HEK293 (cell line): ENCODE measurements around the gene DHX8.

Experiments
- CTCF ChIA-PET: fragments of 350-600 bp; formaldehyde crosslinking; extraction: SDS; loops from one replicate; lab custom pipeline; 2021; ENCODE audit warnings: antibody characterized with exemption; lab: Yijun Ruan, JAX
- POLR2A ChIA-PET: fragments of 300-600 bp; formaldehyde crosslinking; extraction: SDS; loops from one replicate; lab custom pipeline; 2020; ENCODE audit warnings: antibody characterized with exemption, inconsistent platforms; lab: Yijun Ruan, JAX
- H3K27ac ChIP-seq: fragments of 200-500 bp; sonication (Bioruptor generic); 2 replicates; pipeline ENCODE4 v1.5.1; 2014; ENCODE audit warnings: low read depth, low read length, control low read depth, inconsistent platforms; ENCODE audit errors: extremely low read depth
- H3K36me3 ChIP-seq, 2 experiments: fragments of 200-500 bp in 1 of 2; sonication (Bioruptor generic) in 1 of 2; 1 replicate in 1 of 2; 2 replicates in 1 of 2; pipeline ENCODE4 v1.5.1; 2014 to 2017; ENCODE audit warnings: inconsistent platforms in 2 of 2, low read length in 2 of 2; ENCODE audit not compliant: control insufficient read depth in 2 of 2, insufficient read depth in 1 of 2
- H3K4me1 ChIP-seq: fragments of 200-500 bp; sonication (Bioruptor generic); 2 replicates; pipeline ENCODE4 v1.5.1; 2014; ENCODE audit warnings: mild to moderate bottlenecking, low read length, inconsistent platforms; ENCODE audit not compliant: control insufficient read depth, insufficient read depth
- H3K4me3 ChIP-seq: 2 replicates; pipeline ENCODE4 v1.5.1; 2011; ENCODE audit warnings: low read depth, mild to moderate bottlenecking, control low read depth, low read length, moderate library complexity
- H3K9me3 ChIP-seq: fragments of 200-500 bp; sonication (Bioruptor generic); 2 replicates; pipeline ENCODE4 v1.5.1; 2014; ENCODE audit warnings: low read depth, low read length, inconsistent platforms; ENCODE audit not compliant: control insufficient read depth, insufficient read depth
- REST ChIP-seq: fragments of 450-650 bp; formaldehyde crosslinking; IDR thresholded peaks from 2 replicates; pipeline ENCODE4 v1.5.1; 2016; ENCODE audit warnings: missing biosample characterization, missing genetic modification characterization
- SP7 ChIP-seq: fragments of 450-650 bp; formaldehyde crosslinking; IDR thresholded peaks from 2 replicates; pipeline ENCODE4 v1.5.1; 2016; ENCODE audit warnings: missing biosample characterization, missing genetic modification characterization
- TRIM28 ChIP-seq: IDR thresholded peaks from 2 replicates; pipeline ENCODE4 v1.6.1; 2011; ENCODE audit warnings: low read length, control low read depth, borderline replicate concordance
- WT1 ChIP-seq: fragments of 450-650 bp; formaldehyde crosslinking; IDR thresholded peaks from 2 replicates; pipeline ENCODE4 v1.5.1; 2016; ENCODE audit warnings: missing biosample characterization, missing genetic modification characterization
- ZBTB6 ChIP-seq: fragments of 450-650 bp; formaldehyde crosslinking; IDR thresholded peaks from 2 replicates; pipeline ENCODE4 v1.5.1; 2017; ENCODE audit warnings: missing biosample characterization, missing genetic modification characterization
- ZBTB7A ChIP-seq: fragments of 450-650 bp; formaldehyde crosslinking; IDR thresholded peaks from 2 replicates; pipeline ENCODE4 v1.5.1; 2016; ENCODE audit warnings: low read depth, missing biosample characterization, missing genetic modification characterization
- ZEB2 ChIP-seq: fragments of 450-650 bp; formaldehyde crosslinking; IDR thresholded peaks from 2 replicates; pipeline ENCODE4 v1.5.1; 2016; ENCODE audit warnings: missing biosample characterization, missing genetic modification characterization
- ZFP69B ChIP-seq: fragments of 450-650 bp; formaldehyde crosslinking; IDR thresholded peaks from 2 replicates; pipeline ENCODE4 v1.5.1; 2016; ENCODE audit warnings: missing biosample characterization, missing genetic modification characterization
- ZNF157 ChIP-seq: fragments of 450-650 bp; formaldehyde crosslinking; IDR thresholded peaks from 2 replicates; pipeline ENCODE4 v1.5.1; 2016; ENCODE audit warnings: missing biosample characterization, missing genetic modification characterization
- ZNF169 ChIP-seq: fragments of 450-650 bp; formaldehyde crosslinking; IDR thresholded peaks from 2 replicates; pipeline ENCODE4 v1.5.1; 2016; ENCODE audit warnings: missing biosample characterization, missing genetic modification characterization
- ZNF184 ChIP-seq: fragments of 450-650 bp; IDR thresholded peaks from 2 replicates; pipeline ENCODE4 v1.5.1; 2018; ENCODE audit warnings: missing biosample characterization, mild to moderate bottlenecking, missing genetic modification characterization
- ZNF350 ChIP-seq: fragments of 450-650 bp; formaldehyde crosslinking; IDR thresholded peaks from 2 replicates; pipeline ENCODE4 v1.5.0; 2017; ENCODE audit warnings: missing biosample characterization, mild to moderate bottlenecking, missing genetic modification characterization
- ZNF394 ChIP-seq: fragments of 450-650 bp; formaldehyde crosslinking; IDR thresholded peaks from 2 replicates; pipeline ENCODE4 v1.5.1; 2016; ENCODE audit warnings: missing biosample characterization, missing genetic modification characterization, mild to moderate bottlenecking, moderate library complexity, borderline replicate concordance
- ZNF433 ChIP-seq: fragments of 450-650 bp; formaldehyde crosslinking; IDR thresholded peaks from 2 replicates; pipeline ENCODE4 v1.5.1; 2016; ENCODE audit warnings: missing biosample characterization, missing genetic modification characterization, low read depth
- ZNF449 ChIP-seq: fragments of 450-650 bp; formaldehyde crosslinking; IDR thresholded peaks from 2 replicates; pipeline ENCODE4 v1.5.1; 2017; ENCODE audit warnings: missing biosample characterization, mild to moderate bottlenecking, missing genetic modification characterization, moderate library complexity
- ZNF600 ChIP-seq: fragments of 450-650 bp; formaldehyde crosslinking; IDR thresholded peaks from 2 replicates; pipeline ENCODE4 v1.5.1; 2016; ENCODE audit warnings: missing biosample characterization, missing genetic modification characterization
- ZNF624 ChIP-seq: fragments of 450-650 bp; formaldehyde crosslinking; IDR thresholded peaks from 2 replicates; pipeline ENCODE4 v1.5.1; 2017; ENCODE audit warnings: missing biosample characterization, missing genetic modification characterization
- ZNF670 ChIP-seq: fragments of 450-650 bp; formaldehyde crosslinking; IDR thresholded peaks from 2 replicates; pipeline ENCODE4 v1.5.1; 2016; ENCODE audit warnings: missing biosample characterization, missing genetic modification characterization, low read depth
- ZNF792 ChIP-seq: fragments of 450-650 bp; formaldehyde crosslinking; IDR thresholded peaks from 2 replicates; pipeline ENCODE4 v1.5.1; 2016; ENCODE audit warnings: missing biosample characterization, missing genetic modification characterization
- ZNF837 ChIP-seq: fragments of 450-650 bp; formaldehyde crosslinking; IDR thresholded peaks from 2 replicates; pipeline ENCODE4 v1.5.1; 2016; ENCODE audit warnings: missing biosample characterization, missing genetic modification characterization
- TF ChIP-seq, protein P1 (sequence below): fragments of 450-650 bp; formaldehyde crosslinking; IDR thresholded peaks from 2 replicates; pipeline ENCODE4 v1.5.1; 2017; ENCODE audit warnings: missing biosample characterization, missing genetic modification characterization
- TF ChIP-seq, protein P2 (sequence below): fragments of 450-650 bp; IDR thresholded peaks from 2 replicates; pipeline ENCODE4 v1.5.1; 2018; ENCODE audit warnings: missing biosample characterization, mild to moderate bottlenecking, missing genetic modification characterization

Gene DHX8

DNA sequence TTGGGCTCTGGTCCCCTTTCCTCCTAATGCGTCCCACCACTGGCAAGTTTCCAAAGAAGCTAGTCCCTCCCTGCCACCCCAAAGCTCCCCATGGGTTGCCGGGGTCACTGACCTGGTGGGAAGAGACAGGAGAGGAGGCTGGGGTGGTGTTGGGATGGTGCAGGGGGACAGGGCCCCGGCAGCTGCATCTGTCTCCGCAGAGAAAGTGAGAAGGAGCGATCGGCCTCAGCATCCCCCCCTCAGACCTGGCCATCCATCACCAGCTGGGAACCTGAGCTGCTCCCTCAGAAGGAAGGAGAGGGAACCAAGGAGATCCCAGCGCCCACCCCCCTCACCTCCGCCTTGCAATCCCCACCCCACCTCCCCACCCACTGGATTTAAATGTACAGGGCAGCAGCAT lies 59.1 kb downstream of the DHX8 start (continued):
- TF ChIP-seq ZFP69B (no peak), REST (tag by site-specific recombination) (no peak), TRIM28 (no peak), ZNF157 (tag by site-specific recombination) (no peak), ZNF433 (tag by site-specific recombination) (no peak), ZNF837 (tag by site-specific recombination) (no peak), ZNF792 (tag by site-specific recombination) (no peak), ZEB2 (tag by site-specific recombination) (no peak)

DNA sequence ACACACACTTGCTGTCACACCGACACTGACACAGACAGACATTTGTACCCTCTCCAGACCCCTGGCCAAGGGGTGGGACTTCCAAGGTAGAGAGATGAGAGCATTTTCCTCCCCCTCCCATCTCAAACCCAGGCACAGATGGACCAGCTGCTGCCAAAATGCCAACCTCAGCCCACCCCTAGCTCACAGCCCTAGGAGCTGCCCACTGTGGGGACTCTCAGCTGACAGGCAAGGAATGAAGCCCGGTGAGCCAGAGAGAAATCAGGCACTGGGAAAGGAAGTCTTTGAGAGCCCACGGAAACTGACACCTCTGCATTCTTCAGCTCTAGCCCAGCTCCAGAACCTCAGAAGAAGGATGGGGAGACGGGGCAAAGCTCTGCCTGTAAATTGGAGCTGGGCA lies 59.5 kb downstream of the DHX8 start:
- Histone ChIP-seq H3K4me1 (peaks cover 25% of the 10 kb centered on the region), H3K9me3 (no peaks in the 10 kb centered on the region), H3K27ac (no peak overlapping the region), H3K36me3 (no peaks in the 10 kb centered on the region), H3K4me3 (no peak overlapping the region)
- ChIA-PET POLR2A (interaction anchor here (0.6 kb wide), 1 partner anchor 1276 kb away, joined by 5 read pairs; no protein-coding TSS in a partner anchor), CTCF (interaction anchor here (0.6 to 1.6 kb wide), 8 partner anchors 9 to 131 kb away, joined by 3 to 7 read pairs (median 4); no protein-coding TSS in a partner anchor)
- TF ChIP-seq ZBTB6 (tag by site-specific recombination) (peak; percentile 50; the same call in 1 of the 2 replicates), SP7 (tag by site-specific recombination) (no peak)

GRCh38 chr17:43543771-43544575 lies 60.2 kb downstream of the DHX8 start:
- no peak overlapping the region for H3K27ac ChIP-seq
- CTCF ChIA-PET: interaction anchor here (0.6 to 1.6 kb wide), 7 partner anchors 10 to 130 kb away, joined by 3 to 7 read pairs (median 5); no protein-coding TSS in a partner anchor
- no peak overlapping the region for H3K4me3 ChIP-seq
- POLR2A ChIA-PET: interaction anchor here (0.6 kb wide), 2 partner anchors 144 to 1277 kb away, joined by 3 to 5 read pairs; no protein-coding TSS in a partner anchor
- peaks cover 25% of the 10 kb centered on the region for H3K4me1 ChIP-seq
- no peaks in the 10 kb centered on the region for H3K9me3 ChIP-seq
- H3K36me3 ChIP-seq: no peaks in the 10 kb centered on the region
- TF ChIP-seq ZNF792 (tag by site-specific recombination) (no peak), ZNF350 (tag by site-specific recombination) (no peak), WT1 (tag by site-specific recombination) (peak; percentile 50; the same call in 1 of the 2 replicates), ZEB2 (tag by site-specific recombination) (no peak), ZNF184 (tag by site-specific recombination) (no peak), ZNF600 (tag by site-specific recombination) (peak; percentile 23; the same call in 1 of the 2 replicates), ZNF624 (tag by site-specific recombination) (no peak), ZNF670 (tag by site-specific recombination) (no peak), ZNF169 (tag by site-specific recombination) (no peak), ZNF394 (tag by site-specific recombination) (no peak), ZNF449 (tag by site-specific recombination) (no peak), ZBTB7A (tag by site-specific recombination) (no peak)
- TF ChIP-seq, protein P1, sequence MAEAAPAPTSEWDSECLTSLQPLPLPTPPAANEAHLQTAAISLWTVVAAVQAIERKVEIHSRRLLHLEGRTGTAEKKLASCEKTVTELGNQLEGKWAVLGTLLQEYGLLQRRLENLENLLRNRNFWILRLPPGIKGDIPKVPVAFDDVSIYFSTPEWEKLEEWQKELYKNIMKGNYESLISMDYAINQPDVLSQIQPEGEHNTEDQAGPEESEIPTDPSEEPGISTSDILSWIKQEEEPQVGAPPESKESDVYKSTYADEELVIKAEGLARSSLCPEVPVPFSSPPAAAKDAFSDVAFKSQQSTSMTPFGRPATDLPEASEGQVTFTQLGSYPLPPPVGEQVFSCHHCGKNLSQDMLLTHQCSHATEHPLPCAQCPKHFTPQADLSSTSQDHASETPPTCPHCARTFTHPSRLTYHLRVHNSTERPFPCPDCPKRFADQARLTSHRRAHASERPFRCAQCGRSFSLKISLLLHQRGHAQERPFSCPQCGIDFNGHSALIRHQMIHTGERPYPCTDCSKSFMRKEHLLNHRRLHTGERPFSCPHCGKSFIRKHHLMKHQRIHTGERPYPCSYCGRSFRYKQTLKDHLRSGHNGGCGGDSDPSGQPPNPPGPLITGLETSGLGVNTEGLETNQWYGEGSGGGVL (tag by site-specific recombination): peak; percentile 32; the same call in 1 of the 2 replicates
- TF ChIP-seq, protein P2, sequence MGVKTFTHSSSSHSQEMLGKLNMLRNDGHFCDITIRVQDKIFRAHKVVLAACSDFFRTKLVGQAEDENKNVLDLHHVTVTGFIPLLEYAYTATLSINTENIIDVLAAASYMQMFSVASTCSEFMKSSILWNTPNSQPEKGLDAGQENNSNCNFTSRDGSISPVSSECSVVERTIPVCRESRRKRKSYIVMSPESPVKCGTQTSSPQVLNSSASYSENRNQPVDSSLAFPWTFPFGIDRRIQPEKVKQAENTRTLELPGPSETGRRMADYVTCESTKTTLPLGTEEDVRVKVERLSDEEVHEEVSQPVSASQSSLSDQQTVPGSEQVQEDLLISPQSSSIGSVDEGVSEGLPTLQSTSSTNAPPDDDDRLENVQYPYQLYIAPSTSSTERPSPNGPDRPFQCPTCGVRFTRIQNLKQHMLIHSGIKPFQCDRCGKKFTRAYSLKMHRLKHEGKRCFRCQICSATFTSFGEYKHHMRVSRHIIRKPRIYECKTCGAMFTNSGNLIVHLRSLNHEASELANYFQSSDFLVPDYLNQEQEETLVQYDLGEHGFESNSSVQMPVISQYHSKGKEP (tag by site-specific recombination): no peak
